Osteocyte (in vitro differentiated cells): ENCODE results near the gene MED17. TPM values are rescaled to one million over a fixed set of nuclear protein-coding genes. Genes with fewer than 3 reads are reported as not detected.

Experiments
- DNase-seq: peaks from one replicate; pipeline ENCODE4 v3.0.0; 2021; ENCODE audit warnings: mixed read lengths; ENCODE audit not compliant: unreplicated experiment; ENCODE audit errors: extremely low spot score
- H3K27ac Mint-ChIP-seq: one replicate; pipeline ENCODE4 v1.8.0; 2021; ENCODE audit warnings: mild to moderate bottlenecking, mixed read lengths; ENCODE audit not compliant: unreplicated experiment
- H3K27me3 Mint-ChIP-seq: one replicate; pipeline ENCODE4 v1.8.0; 2021; ENCODE audit warnings: mixed read lengths; ENCODE audit not compliant: unreplicated experiment
- H3K36me3 Mint-ChIP-seq: one replicate; pipeline ENCODE4 v1.8.0; 2021; ENCODE audit warnings: mixed read lengths; ENCODE audit not compliant: unreplicated experiment
- H3K4me1 Mint-ChIP-seq: one replicate; pipeline ENCODE4 v1.8.0; 2021; ENCODE audit warnings: mixed read lengths; ENCODE audit not compliant: unreplicated experiment
- H3K4me3 Mint-ChIP-seq: one replicate; pipeline ENCODE4 v1.8.0; 2021; ENCODE audit warnings: mild to moderate bottlenecking, moderate library complexity, mixed read lengths; ENCODE audit not compliant: unreplicated experiment
- H3K9me3 Mint-ChIP-seq: one replicate; pipeline ENCODE4 v1.8.0; 2021; ENCODE audit warnings: mixed read lengths; ENCODE audit not compliant: unreplicated experiment
- CTCF ChIP-seq: fragments of 200-600 bp; sonication (generic); IDR thresholded peaks from 2 replicates; pipeline ENCODE4 v1.5.0; 2021; ENCODE audit warnings: antibody characterized with exemption, mild to moderate bottlenecking, moderate library complexity
- total RNA-seq: library from RNA; stranded (reverse); gene quantifications from 2 replicates; pipeline ENCODE4 v1.2.1, GENCODE V29; 2021

MED17 gene
- total RNA-seq, 1 donor from 2014 or later, result 37.8 TPM

DNA sequence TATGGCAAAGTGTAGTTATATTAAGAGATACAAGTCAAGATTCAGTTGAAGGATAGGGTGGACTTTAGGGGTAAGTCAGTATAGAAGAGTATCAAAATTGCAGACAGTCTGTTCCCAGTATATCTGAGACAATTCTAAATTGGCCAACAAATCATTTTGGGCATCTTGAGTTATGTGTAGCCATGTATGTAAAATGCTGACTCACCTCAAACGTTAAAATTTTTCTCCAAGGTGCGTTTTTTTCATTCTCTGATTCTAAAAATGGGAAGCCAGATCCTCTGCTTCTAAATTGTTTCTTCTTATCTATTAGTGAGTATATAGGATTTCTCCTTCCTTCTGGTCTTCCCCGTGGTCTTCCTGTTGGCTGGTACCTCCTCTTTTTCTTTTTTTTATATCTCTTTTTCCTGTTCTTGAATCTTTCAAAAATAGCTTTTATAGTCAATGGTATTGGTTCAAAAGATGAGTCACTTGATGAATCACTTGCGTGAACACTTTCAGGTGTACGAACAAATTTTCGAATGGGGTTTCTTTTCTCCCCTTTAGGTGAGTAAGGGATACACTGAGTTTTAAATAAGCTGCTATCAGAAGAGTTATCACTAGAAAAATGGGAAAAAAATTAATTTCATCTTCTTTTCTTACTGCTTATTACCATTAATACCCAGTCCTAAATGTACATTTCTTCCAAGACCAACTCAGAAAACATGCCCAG, 46.0 kb upstream of the MED17 start:
- peak overlapping the region; percentile 99 for H3K4me3 Mint-ChIP-seq
- H3K27ac Mint-ChIP-seq, result peak overlapping the region; percentile 77
- TF ChIP-seq CTCF, result no peak
- H3K27me3 Mint-ChIP-seq, result no peaks in the 10 kb centered on the region
- no peak for DNase-seq
- H3K36me3 Mint-ChIP-seq, result peaks cover 53% of the 10 kb centered on the region
- no peaks in the 10 kb centered on the region for H3K9me3 Mint-ChIP-seq
- peaks cover 60% of the 10 kb centered on the region for H3K4me1 Mint-ChIP-seq

DNA sequence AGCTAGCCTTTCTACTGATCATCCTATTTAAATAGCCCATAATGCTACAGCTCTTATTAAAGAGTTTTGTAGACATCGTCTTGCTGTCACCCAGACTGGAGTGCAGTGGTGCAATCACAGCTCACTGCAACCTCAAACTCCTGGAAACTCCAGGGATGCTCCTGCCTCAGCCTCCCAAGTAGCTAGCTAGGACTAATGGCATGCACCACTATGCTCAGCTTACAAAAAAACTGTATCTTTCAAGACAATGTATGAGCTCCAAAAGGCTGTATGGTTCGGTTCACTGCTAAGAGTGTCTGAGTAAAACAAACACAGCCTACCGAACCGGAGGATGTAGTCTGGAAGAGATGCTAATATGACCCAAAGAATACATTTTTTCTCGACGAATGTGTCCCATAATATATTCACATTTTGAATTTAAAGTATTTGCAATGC, 45.4 kb upstream of the MED17 start:
- no peak for DNase-seq
- H3K4me3 Mint-ChIP-seq, result peak overlapping the region; percentile 99
- peaks cover 59% of the 10 kb centered on the region for H3K4me1 Mint-ChIP-seq
- TF ChIP-seq CTCF, result no peak
- no peaks in the 10 kb centered on the region for H3K9me3 Mint-ChIP-seq
- peak overlapping the region; percentile 77 for H3K27ac Mint-ChIP-seq
- H3K27me3 Mint-ChIP-seq, result no peaks in the 10 kb centered on the region
- peaks cover 50% of the 10 kb centered on the region for H3K36me3 Mint-ChIP-seq

DNA sequence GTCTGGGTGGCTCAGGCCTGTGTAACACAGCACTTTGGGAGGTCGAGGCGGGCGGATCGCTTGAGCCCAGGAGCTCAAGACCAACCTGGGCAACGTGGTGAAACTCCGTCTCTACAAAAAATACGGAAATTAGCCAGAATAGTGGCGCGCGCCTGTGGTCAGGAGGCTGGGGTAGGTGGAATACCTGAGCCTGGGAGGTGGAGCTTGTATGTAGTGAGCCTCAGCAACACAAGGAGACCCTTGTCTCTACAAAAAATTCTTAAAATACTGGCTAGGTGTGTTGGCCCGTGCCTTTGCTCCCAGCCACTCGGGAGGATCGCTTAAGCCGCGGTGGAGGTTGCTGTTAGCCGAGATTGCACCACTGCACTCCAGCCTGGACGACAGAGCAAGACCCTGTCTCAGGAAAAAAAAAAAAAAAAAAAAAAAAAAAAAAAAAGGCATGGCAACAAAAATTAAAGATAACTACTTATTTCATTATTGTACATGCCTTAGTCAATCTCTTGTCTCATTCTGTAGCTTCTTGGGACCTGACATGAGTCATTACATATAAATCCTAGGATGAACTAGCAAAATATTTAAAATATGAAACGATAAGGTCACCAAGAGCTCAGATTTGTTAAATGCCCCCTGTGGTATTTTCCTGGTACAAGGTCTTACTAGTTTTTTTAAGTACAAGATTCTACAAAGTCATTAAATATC, 43.9 kb upstream of the MED17 start:
- Mint-ChIP-seq H3K27me3 (no peaks in the 10 kb centered on the region), H3K27ac (peak overlapping the region; percentile 99), H3K4me1 (peaks cover 57% of the 10 kb centered on the region), H3K9me3 (no peaks in the 10 kb centered on the region), H3K36me3 (peaks cover 41% of the 10 kb centered on the region), H3K4me3 (peak overlapping the region; percentile 99)
- DNase-seq, result no peak
- TF ChIP-seq CTCF, result no peak

DNA sequence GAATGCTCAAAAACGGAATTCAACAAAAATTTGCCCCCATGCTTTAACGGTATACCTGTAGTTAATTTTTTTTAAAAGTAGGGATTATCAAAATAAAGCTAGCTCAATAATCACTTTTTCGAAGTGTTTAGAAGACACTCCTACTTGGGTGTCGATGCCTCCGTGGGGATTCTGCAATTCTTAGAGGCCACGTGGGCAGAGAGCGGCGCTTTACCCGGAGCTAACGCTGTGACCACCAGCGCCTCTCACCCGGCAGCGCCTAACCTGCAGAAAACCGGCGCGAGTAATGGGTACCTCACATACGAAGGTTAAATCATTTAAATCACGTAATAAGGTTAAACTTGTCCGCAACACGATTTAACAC, 43.4 kb upstream of the MED17 start:
- H3K9me3 Mint-ChIP-seq, result no peaks in the 10 kb centered on the region
- H3K27me3 Mint-ChIP-seq, result no peaks in the 10 kb centered on the region
- H3K4me3 Mint-ChIP-seq, result peak overlapping the region; percentile 99
- no peak for DNase-seq
- peaks cover 37% of the 10 kb centered on the region for H3K36me3 Mint-ChIP-seq
- H3K4me1 Mint-ChIP-seq, result peaks cover 56% of the 10 kb centered on the region
- peak overlapping the region; percentile 99 for H3K27ac Mint-ChIP-seq
- TF ChIP-seq CTCF, result no peak

- Mint-ChIP-seq H3K36me3 (peaks cover 31% of the 10 kb centered on the region), H3K9me3 (no peaks in the 10 kb centered on the region), H3K27me3 (no peaks in the 10 kb centered on the region), H3K4me3 (peak within 1 kb of the TSS; percentile 99), H3K27ac (peak within 1 kb of the TSS; percentile 99), H3K4me1 (peaks cover 50% of the 10 kb centered on the region)
- no peak for TF ChIP-seq CTCF
- DNase-seq, result peak; percentile 98
Observed at GRCh38 chr11:93741094-93741881, 42.8 kb upstream of the MED17 start, which contains the start of the genes C11orf54 and TAF1D. Gene C11orf54 (plus strand): TSS chr11:93741672. CDS start chr11:93747394, 5,722 bp downstream. Gene TAF1D (minus strand): TSS chr11:93741495. CDS start chr11:93739304, 2,191 bp downstream.
